Measurements from ENCODE around the gene GALNT9.

GRCh38 chr12:132213359-132214160, 115.8 kb downstream of the GALNT9 start:
- TF ChIP-seq CTCF (IDR thresholded peaks at IDR 0.05) (no peak), EP300 (IDR thresholded peaks at IDR 0.05) (no peak)
